ENCODE data around the gene GBF1. TPM values are rescaled to one million over a fixed set of nuclear protein-coding genes. Genes with fewer than 3 reads are reported as not detected.
A peak's percentile ranks its signal among the peaks of the same experiment; 100 is the strongest.

Gene GBF1
- polyA plus RNA-seq, 1 of the 3 experiments (the other 2 are of a cell fraction) = 12.3 TPM

DNA sequence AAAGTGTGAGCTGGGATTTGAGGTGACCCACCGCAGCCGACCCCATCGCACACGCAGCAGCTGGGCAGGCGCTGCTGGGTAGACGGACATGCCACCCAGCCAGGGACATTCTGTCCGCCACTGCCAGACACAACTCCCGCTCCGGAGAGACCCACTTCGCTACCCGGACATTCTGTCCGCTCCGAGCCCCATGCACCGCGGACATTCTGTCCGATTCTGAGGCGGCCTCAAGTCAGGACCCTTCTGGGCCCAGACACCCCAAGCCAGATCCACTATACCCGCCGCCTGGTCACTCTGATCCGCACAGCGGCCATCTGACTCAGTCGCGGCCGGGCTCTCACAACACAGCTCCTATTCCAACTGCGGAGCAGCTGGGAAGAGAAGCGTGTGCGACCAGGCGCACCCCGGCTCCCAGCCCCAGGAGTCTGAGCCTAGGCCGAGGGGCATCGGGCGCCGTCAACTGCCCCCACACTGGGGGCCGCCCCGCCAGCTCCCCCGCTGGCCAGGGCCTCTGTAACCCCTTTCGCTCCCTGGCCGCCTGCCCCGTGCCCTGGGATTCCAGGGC is 4.8 kb upstream of the GBF1 start:
- no peak for TF ChIP-seq JUND (IDR thresholded peaks at IDR 0.05)
- no peak for TF ChIP-seq EP300 (IDR thresholded peaks at IDR 0.05; ENCODE audit: borderline replicate concordance in 1 of 2, low read depth in 1 of 2, low read length in 1 of 2)
- TF ChIP-seq POLR2AphosphoS5 (IDR thresholded peaks at IDR 0.05; ENCODE audit: low read depth, low read length) = no peak
- TF ChIP-seq, protein P1, sequence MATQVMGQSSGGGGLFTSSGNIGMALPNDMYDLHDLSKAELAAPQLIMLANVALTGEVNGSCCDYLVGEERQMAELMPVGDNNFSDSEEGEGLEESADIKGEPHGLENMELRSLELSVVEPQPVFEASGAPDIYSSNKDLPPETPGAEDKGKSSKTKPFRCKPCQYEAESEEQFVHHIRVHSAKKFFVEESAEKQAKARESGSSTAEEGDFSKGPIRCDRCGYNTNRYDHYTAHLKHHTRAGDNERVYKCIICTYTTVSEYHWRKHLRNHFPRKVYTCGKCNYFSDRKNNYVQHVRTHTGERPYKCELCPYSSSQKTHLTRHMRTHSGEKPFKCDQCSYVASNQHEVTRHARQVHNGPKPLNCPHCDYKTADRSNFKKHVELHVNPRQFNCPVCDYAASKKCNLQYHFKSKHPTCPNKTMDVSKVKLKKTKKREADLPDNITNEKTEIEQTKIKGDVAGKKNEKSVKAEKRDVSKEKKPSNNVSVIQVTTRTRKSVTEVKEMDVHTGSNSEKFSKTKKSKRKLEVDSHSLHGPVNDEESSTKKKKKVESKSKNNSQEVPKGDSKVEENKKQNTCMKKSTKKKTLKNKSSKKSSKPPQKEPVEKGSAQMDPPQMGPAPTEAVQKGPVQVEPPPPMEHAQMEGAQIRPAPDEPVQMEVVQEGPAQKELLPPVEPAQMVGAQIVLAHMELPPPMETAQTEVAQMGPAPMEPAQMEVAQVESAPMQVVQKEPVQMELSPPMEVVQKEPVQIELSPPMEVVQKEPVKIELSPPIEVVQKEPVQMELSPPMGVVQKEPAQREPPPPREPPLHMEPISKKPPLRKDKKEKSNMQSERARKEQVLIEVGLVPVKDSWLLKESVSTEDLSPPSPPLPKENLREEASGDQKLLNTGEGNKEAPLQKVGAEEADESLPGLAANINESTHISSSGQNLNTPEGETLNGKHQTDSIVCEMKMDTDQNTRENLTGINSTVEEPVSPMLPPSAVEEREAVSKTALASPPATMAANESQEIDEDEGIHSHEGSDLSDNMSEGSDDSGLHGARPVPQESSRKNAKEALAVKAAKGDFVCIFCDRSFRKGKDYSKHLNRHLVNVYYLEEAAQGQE (IDR thresholded peaks at IDR 0.05; ENCODE audit: low read depth, low read length) = no peak
- TF ChIP-seq RXRA (IDR thresholded peaks at IDR 0.05; ENCODE audit: borderline replicate concordance, low read depth) = no peak
- TF ChIP-seq, protein P2, sequence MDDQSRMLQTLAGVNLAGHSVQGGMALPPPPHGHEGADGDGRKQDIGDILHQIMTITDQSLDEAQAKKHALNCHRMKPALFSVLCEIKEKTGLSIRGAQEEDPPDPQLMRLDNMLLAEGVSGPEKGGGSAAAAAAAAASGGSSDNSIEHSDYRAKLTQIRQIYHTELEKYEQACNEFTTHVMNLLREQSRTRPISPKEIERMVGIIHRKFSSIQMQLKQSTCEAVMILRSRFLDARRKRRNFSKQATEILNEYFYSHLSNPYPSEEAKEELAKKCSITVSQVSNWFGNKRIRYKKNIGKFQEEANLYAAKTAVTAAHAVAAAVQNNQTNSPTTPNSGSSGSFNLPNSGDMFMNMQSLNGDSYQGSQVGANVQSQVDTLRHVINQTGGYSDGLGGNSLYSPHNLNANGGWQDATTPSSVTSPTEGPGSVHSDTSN (IDR thresholded peaks at IDR 0.05) = no peak
- ChIA-PET POLR2A (interaction anchor here (0.6 kb wide), 1 partner anchor 24 kb away, joined by 4 read pairs; no protein-coding TSS in a partner anchor), CTCF (interaction anchor here (0.9 to 23.6 kb wide), 6 partner anchors 10 to 159 kb away, joined by 3 to 824 read pairs (median 8); partner anchors contain the start of gene ELOVL3)
- WGBS (ENCODE audit: low lambda C conversion rate) = 45% methylated on average over 27 of the region's 39 CpGs
- Histone ChIP-seq H3K4me2 (peak overlapping the region; percentile 90), H3K36me3 (replicated peaks in 1 of 2; ENCODE audit: control insufficient read depth in 1 of 2, insufficient read depth in 2 of 2, low read length in 1 of 2) (no peaks in the 10 kb centered on the region), H2AFZ (ENCODE audit: low read depth) (peak overlapping the region; percentile 86; the same call in 1 of the 2 replicates), H3F3A (replicated peaks; ENCODE audit: insufficient read depth) (peaks cover 13% of the 10 kb centered on the region), H3K27me3 (ENCODE audit: insufficient read depth) (peaks cover 10% of the 10 kb centered on the region; the same call in 1 of the 2 replicates), H3K4me1 (ENCODE audit: control insufficient read depth in 1 of 2, insufficient read depth in 2 of 2, low read depth in 1 of 2, low read length in 1 of 2) (peaks cover 4 to 21% of the 10 kb centered on the region in 2 experiments; a peak in 1 of 4 replicates), H3K9me3 (no peaks in the 10 kb centered on the region), H3K27ac (ENCODE audit: low read depth in 2 of 2, low read length in 1 of 2) (no peak overlapping the region), H3K9me2 (no peaks in the 10 kb centered on the region), H3K79me2 (ENCODE audit: insufficient read depth) (peaks cover under 1% of the 10 kb centered on the region), H3K9ac (no peak overlapping the region), H3K4me3 (ENCODE audit: low read depth in 2 of 2, low read length in 1 of 2) (peak overlapping the region; percentile 49 to 62), H4K20me1 (ENCODE audit: insufficient read depth) (no peaks in the 10 kb centered on the region)
- DNase-seq = peak; percentile 68

DNA sequence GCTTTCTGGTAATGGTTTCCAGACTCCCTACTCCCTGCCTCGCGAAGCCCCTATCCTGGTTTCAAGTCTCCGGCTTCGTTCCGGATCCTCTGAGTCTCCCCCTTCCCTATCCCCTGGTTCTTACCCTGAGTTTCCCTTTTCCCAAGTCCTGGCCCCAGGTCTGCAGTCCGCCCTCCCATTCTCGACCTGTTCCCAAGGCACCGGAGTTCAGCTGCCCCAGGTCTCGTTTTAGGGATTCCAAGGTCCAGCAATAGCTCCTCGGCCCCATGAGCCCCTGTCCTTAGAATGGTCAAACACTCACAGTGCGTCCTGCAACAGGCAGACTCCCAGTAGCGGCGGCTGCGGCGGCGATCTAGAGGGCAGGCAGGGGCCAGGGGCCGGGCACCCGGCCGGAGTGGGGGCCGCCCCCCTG is 4.3 kb upstream of the GBF1 start:
- peaks cover 10% of the 10 kb centered on the region; the same call in 1 of the 2 replicates for H3K27me3 ChIP-seq (ENCODE audit: insufficient read depth)
- no peak for DNase-seq
- H3K36me3 ChIP-seq (replicated peaks in 1 of 2; ENCODE audit: control insufficient read depth in 1 of 2, insufficient read depth in 2 of 2, low read length in 1 of 2) = no peaks in the 10 kb centered on the region
- peaks cover 13% of the 10 kb centered on the region for H3F3A ChIP-seq (replicated peaks; ENCODE audit: insufficient read depth)
- peak overlapping the region; percentile 90 for H3K4me2 ChIP-seq
- H3K27ac ChIP-seq (ENCODE audit: low read depth in 2 of 2, low read length in 1 of 2) = no peak overlapping the region
- peak overlapping the region; percentile 49 to 62 for H3K4me3 ChIP-seq (ENCODE audit: low read depth in 2 of 2, low read length in 1 of 2)
- no peaks in the 10 kb centered on the region for H3K9me2 ChIP-seq
- ChIA-PET POLR2A (no interaction called here), CTCF (interaction anchor here (0.9 to 23.6 kb wide), 8 partner anchors 8 to 158 kb away, joined by 3 to 824 read pairs (median 5); no protein-coding TSS in a partner anchor)
- H3K4me1 ChIP-seq (ENCODE audit: control insufficient read depth in 1 of 2, insufficient read depth in 2 of 2, low read depth in 1 of 2, low read length in 1 of 2) = peaks cover 4 to 22% of the 10 kb centered on the region in 2 experiments; a peak in 1 of 4 replicates
- 6% methylated on average over 14 of the region's 20 CpGs for WGBS (ENCODE audit: low lambda C conversion rate)
- no peaks in the 10 kb centered on the region for H4K20me1 ChIP-seq (ENCODE audit: insufficient read depth)
- peak overlapping the region; percentile 86; the same call in 1 of the 2 replicates for H2AFZ ChIP-seq (ENCODE audit: low read depth)
- peaks cover 6% of the 10 kb centered on the region for H3K79me2 ChIP-seq (ENCODE audit: insufficient read depth)
- H3K9ac ChIP-seq = no peak overlapping the region
- H3K9me3 ChIP-seq = no peaks in the 10 kb centered on the region
- TF ChIP-seq, protein P3, sequence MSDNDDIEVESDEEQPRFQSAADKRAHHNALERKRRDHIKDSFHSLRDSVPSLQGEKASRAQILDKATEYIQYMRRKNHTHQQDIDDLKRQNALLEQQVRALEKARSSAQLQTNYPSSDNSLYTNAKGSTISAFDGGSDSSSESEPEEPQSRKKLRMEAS (IDR thresholded peaks at IDR 0.05; ENCODE audit: low read depth) = no peak
- TF ChIP-seq, protein P4, sequence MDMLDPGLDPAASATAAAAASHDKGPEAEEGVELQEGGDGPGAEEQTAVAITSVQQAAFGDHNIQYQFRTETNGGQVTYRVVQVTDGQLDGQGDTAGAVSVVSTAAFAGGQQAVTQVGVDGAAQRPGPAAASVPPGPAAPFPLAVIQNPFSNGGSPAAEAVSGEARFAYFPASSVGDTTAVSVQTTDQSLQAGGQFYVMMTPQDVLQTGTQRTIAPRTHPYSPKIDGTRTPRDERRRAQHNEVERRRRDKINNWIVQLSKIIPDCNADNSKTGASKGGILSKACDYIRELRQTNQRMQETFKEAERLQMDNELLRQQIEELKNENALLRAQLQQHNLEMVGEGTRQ (IDR thresholded peaks at IDR 0.05; ENCODE audit: borderline replicate concordance, low read depth, low read length) = no peak
- no peak for TF ChIP-seq NFIC (IDR thresholded peaks at IDR 0.05; ENCODE audit: borderline replicate concordance)
- TF ChIP-seq, protein P5, sequence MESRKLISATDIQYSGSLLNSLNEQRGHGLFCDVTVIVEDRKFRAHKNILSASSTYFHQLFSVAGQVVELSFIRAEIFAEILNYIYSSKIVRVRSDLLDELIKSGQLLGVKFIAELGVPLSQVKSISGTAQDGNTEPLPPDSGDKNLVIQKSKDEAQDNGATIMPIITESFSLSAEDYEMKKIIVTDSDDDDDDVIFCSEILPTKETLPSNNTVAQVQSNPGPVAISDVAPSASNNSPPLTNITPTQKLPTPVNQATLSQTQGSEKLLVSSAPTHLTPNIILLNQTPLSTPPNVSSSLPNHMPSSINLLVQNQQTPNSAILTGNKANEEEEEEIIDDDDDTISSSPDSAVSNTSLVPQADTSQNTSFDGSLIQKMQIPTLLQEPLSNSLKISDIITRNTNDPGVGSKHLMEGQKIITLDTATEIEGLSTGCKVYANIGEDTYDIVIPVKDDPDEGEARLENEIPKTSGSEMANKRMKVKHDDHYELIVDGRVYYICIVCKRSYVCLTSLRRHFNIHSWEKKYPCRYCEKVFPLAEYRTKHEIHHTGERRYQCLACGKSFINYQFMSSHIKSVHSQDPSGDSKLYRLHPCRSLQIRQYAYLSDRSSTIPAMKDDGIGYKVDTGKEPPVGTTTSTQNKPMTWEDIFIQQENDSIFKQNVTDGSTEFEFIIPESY (IDR thresholded peaks at IDR 0.05; ENCODE audit: borderline replicate concordance, low read depth) = no peak
- no peak for TF ChIP-seq YY1 (IDR thresholded peaks at IDR 0.05; ENCODE audit: low read depth)
- TF ChIP-seq, protein P1 (IDR thresholded peaks at IDR 0.05; ENCODE audit: low read depth, low read length) = no peak
- TF ChIP-seq RAD21 (IDR thresholded peaks at IDR 0.05; ENCODE audit: low read length) = no peak
- TF ChIP-seq TCF12 (IDR thresholded peaks at IDR 0.05) = no peak
- no peak for TF ChIP-seq FOSL2 (IDR thresholded peaks at IDR 0.05; ENCODE audit: borderline replicate concordance, low read depth)
